HepG2 (cell line): Measurements from ENCODE around the gene B4GALT5. TPM values are rescaled to one million over a fixed set of nuclear protein-coding genes. Genes with fewer than 3 reads are reported as not detected.

Experiments used
- ARNT2 ChIP-seq: sonication (generic); formaldehyde crosslinking; IDR thresholded peaks from 2 replicates; pipeline ENCODE4 v1.8.0; 2022; ENCODE audit warnings: mild to moderate bottlenecking, low read depth, missing genetic modification reagents, moderate library complexity
- ETV5 ChIP-seq: IDR thresholded peaks from 2 replicates; pipeline ENCODE4 v1.6.1; 2018; ENCODE audit warnings: missing biosample characterization, missing genetic modification reagents, inconsistent platforms, borderline replicate concordance
- HNRNPLL ChIP-seq: fragments of 200-400 bp; formaldehyde crosslinking; IDR thresholded peaks from 2 replicates; pipeline ENCODE4 v1.6.1; 2017; ENCODE audit warnings: mild to moderate bottlenecking, low read depth, low read length; ENCODE audit not compliant: poor library complexity, severe bottlenecking
- NCOA2 ChIP-seq: sonication (generic); formaldehyde crosslinking; IDR thresholded peaks from 2 replicates; pipeline ENCODE4 v1.8.0; 2022; ENCODE audit warnings: inconsistent platforms
- NR2F1 ChIP-seq, 2 experiments: fragments of 450-650 bp in 1 of 2; formaldehyde crosslinking in 1 of 2; IDR thresholded peaks; 2 replicates each; pipeline versions ENCODE4 v1.5.0 to v1.6.1; 2016 to 2020; ENCODE audit warnings: mild to moderate bottlenecking in 1 of 2, missing compliant biosample characterization in 1 of 2, missing genetic modification reagents in 1 of 2, moderate library complexity in 1 of 2
- PRPF4 ChIP-seq: fragments of 200-400 bp; formaldehyde crosslinking; IDR thresholded peaks from 2 replicates; pipeline ENCODE4 v1.6.1; 2016; ENCODE audit warnings: low read length, low read depth; ENCODE audit not compliant: poor library complexity, severe bottlenecking
- SMAD9 ChIP-seq: sonication (generic); formaldehyde crosslinking; IDR thresholded peaks from 2 replicates; pipeline ENCODE4 v1.5.1; 2020; ENCODE audit warnings: mild to moderate bottlenecking, missing genetic modification reagents
- ZBTB7B ChIP-seq: sonication (generic); formaldehyde crosslinking; IDR thresholded peaks from 2 replicates; pipeline ENCODE4 v1.4.0; 2020; ENCODE audit warnings: missing genetic modification reagents
- ZFP36 ChIP-seq: fragments of 150-350 bp; IDR thresholded peaks from 2 replicates; pipeline ENCODE4 v1.6.1; 2018; ENCODE audit warnings: borderline replicate concordance, low read length, low read depth; ENCODE audit not compliant: partially characterized antibody
- ZNF333 ChIP-seq: sonication (generic); formaldehyde crosslinking; IDR thresholded peaks from 2 replicates; pipeline ENCODE4 v1.4.0; 2020; ENCODE audit warnings: mild to moderate bottlenecking, missing genetic modification reagents, borderline replicate concordance
- ZNF33B ChIP-seq: sonication (generic); formaldehyde crosslinking; IDR thresholded peaks from 2 replicates; pipeline ENCODE4 v1.5.1; 2020; ENCODE audit warnings: mild to moderate bottlenecking, missing genetic modification reagents
- ZNF615 ChIP-seq: sonication (generic); formaldehyde crosslinking; IDR thresholded peaks from 2 replicates; pipeline ENCODE4 v1.5.0; 2020; ENCODE audit warnings: mild to moderate bottlenecking, missing genetic modification reagents, borderline replicate concordance
- ZSCAN9 ChIP-seq: IDR thresholded peaks from 2 replicates; pipeline ENCODE4 v1.6.1; 2016; ENCODE audit warnings: borderline replicate concordance
- polyA plus RNA-seq, 8 experiments: library from polyadenylated mRNA; depleted of rRNA in 3 of 8; stranded (reverse) in 7 of 8; unstranded in 1 of 8; fragments of >200 nt; fragmentation: Illumina TruSeq in 4 of 8; extraction: Trizol in 4 of 8; gene quantifications; 2 replicates each; pipeline versions ENCODE4 v1.2.1 to v1.2.3, GENCODE V29; 2011 to 2016; ENCODE audit warnings: low read depth in 4 of 8, missing spikeins in 1 of 8, mixed read lengths in 1 of 8; ENCODE audit not compliant: insufficient read depth in 1 of 8
- total RNA-seq, 5 experiments: library from RNA; depleted of rRNA; stranded (reverse); fragments of >200 nt; fragmentation: Illumina TruSeq; extraction: Trizol; gene quantifications; 2 replicates each; pipeline ENCODE4 v1.2.3, GENCODE V29; 2016; ENCODE audit warnings: low read depth in 1 of 5
- TF ChIP-seq, protein P1 (sequence below): IDR thresholded peaks from 2 replicates; pipeline ENCODE4 v1.6.1; 2016; ENCODE audit warnings: low read depth, borderline replicate concordance
- TF ChIP-seq, protein P2 (sequence below): sonication (generic); formaldehyde crosslinking; IDR thresholded peaks from 2 replicates; pipeline ENCODE4 v1.4.0; 2020; ENCODE audit warnings: mild to moderate bottlenecking, missing genetic modification reagents
- TF ChIP-seq, protein P3 (sequence below): IDR thresholded peaks from 2 replicates; pipeline ENCODE4 v1.4.0; 2020; ENCODE audit warnings: mild to moderate bottlenecking, missing genetic modification reagents
- TF ChIP-seq, protein P4 (sequence below): sonication (generic); formaldehyde crosslinking; IDR thresholded peaks from 2 replicates; pipeline ENCODE4 v1.5.0; 2020; ENCODE audit warnings: mild to moderate bottlenecking, missing genetic modification reagents

B4GALT5 gene
- total and polyA plus RNA-seq, 2 of the 13 experiments (the other 11 are each of a cell fraction or from before 2014, with no cell fraction given), result 27.3 to 30.9 TPM

DNA sequence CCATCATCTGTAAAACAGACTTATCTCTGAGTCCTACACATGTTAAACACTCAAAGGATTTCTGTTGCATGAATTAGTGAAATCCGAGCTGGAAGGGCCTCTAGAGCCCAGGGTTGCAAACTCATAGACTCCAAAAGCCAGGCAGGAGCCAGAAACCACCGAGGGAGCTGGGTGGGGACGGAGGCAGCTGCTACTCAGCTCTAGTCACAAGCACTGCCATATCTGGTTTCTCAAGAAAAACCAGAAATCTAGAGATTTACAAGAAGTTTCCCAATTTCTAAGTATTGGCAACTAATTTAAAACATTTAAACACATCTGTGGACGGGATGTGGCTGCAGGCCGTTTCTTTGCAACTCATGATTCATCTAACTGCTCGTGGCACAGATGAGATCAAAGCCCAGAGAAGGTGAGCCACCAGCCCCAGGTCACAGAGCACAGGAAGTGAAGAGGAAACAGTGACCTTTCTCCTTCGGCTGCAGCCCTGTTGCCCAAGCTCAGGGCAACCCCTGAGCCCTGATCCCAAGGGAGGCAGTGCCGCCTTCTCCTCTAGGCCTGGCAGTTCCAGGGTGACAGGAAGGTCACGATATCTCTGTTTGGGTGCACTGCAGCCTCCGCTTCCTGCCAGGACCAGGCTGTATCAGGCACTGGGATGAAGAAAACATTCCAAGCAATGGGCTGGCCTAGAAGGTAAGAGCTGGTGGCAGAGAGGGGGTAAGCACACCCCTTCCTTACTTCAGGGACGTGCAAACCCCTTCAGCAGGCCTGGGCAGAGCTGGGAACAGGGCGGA, 119.3 kb downstream of the B4GALT5 start (continued):
- TF ChIP-seq ZNF333, result 0 out of 2 replicates have a peak, but pooled peaks have one; percentile 19
- TF ChIP-seq ZNF615 (CRISPR knock-in tag), result 0 out of 2 replicates have a peak, but pooled peaks have one; percentile 69
- TF ChIP-seq, protein P1, sequence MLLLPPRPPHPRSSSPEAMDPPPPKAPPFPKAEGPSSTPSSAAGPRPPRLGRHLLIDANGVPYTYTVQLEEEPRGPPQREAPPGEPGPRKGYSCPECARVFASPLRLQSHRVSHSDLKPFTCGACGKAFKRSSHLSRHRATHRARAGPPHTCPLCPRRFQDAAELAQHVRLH, result peak; percentile 55; the same call in 1 of the 2 replicates
- TF ChIP-seq ZNF33B (CRISPR knock-in tag), result 0 out of 2 replicates have a peak, but pooled peaks have one; percentile 61
- peak; percentile 81 for TF ChIP-seq ZFP36
- TF ChIP-seq ARNT2 (CRISPR knock-in tag), result no peak
- 0 out of 2 replicates have a peak, but pooled peaks have one; percentile 38 for TF ChIP-seq NCOA2
- no peak for TF ChIP-seq SMAD9
- TF ChIP-seq, protein P2, sequence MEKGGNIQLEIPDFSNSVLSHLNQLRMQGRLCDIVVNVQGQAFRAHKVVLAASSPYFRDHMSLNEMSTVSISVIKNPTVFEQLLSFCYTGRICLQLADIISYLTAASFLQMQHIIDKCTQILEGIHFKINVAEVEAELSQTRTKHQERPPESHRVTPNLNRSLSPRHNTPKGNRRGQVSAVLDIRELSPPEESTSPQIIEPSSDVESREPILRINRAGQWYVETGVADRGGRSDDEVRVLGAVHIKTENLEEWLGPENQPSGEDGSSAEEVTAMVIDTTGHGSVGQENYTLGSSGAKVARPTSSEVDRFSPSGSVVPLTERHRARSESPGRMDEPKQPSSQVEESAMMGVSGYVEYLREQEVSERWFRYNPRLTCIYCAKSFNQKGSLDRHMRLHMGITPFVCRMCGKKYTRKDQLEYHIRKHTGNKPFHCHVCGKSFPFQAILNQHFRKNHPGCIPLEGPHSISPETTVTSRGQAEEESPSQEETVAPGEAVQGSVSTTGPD, result no peak; the same call in 1 of the 2 replicates
- peak in 1 of 2 experiments; percentile 36; a peak in 1 of 4 replicates for TF ChIP-seq NR2F1 (CRISPR knock-in tag; IDR thresholded peaks at IDR 0.05)
- no peak for TF ChIP-seq PRPF4
- TF ChIP-seq, protein P3, sequence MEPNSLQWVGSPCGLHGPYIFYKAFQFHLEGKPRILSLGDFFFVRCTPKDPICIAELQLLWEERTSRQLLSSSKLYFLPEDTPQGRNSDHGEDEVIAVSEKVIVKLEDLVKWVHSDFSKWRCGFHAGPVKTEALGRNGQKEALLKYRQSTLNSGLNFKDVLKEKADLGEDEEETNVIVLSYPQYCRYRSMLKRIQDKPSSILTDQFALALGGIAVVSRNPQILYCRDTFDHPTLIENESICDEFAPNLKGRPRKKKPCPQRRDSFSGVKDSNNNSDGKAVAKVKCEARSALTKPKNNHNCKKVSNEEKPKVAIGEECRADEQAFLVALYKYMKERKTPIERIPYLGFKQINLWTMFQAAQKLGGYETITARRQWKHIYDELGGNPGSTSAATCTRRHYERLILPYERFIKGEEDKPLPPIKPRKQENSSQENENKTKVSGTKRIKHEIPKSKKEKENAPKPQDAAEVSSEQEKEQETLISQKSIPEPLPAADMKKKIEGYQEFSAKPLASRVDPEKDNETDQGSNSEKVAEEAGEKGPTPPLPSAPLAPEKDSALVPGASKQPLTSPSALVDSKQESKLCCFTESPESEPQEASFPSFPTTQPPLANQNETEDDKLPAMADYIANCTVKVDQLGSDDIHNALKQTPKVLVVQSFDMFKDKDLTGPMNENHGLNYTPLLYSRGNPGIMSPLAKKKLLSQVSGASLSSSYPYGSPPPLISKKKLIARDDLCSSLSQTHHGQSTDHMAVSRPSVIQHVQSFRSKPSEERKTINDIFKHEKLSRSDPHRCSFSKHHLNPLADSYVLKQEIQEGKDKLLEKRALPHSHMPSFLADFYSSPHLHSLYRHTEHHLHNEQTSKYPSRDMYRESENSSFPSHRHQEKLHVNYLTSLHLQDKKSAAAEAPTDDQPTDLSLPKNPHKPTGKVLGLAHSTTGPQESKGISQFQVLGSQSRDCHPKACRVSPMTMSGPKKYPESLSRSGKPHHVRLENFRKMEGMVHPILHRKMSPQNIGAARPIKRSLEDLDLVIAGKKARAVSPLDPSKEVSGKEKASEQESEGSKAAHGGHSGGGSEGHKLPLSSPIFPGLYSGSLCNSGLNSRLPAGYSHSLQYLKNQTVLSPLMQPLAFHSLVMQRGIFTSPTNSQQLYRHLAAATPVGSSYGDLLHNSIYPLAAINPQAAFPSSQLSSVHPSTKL (CRISPR knock-in tag), result peak; percentile 29; the same call in 1 of the 2 replicates
- TF ChIP-seq, protein P4, sequence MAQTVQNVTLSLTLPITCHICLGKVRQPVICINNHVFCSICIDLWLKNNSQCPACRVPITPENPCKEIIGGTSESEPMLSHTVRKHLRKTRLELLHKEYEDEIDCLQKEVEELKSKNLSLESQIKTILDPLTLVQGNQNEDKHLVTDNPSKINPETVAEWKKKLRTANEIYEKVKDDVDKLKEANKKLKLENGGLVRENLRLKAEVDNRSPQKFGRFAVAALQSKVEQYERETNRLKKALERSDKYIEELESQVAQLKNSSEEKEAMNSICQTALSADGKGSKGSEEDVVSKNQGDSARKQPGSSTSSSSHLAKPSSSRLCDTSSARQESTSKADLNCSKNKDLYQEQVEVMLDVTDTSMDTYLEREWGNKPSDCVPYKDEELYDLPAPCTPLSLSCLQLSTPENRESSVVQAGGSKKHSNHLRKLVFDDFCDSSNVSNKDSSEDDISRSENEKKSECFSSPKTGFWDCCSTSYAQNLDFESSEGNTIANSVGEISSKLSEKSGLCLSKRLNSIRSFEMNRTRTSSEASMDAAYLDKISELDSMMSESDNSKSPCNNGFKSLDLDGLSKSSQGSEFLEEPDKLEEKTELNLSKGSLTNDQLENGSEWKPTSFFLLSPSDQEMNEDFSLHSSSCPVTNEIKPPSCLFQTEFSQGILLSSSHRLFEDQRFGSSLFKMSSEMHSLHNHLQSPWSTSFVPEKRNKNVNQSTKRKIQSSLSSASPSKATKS (CRISPR knock-in tag), result no peak
- TF ChIP-seq HNRNPLL, result no peak
- TF ChIP-seq ZBTB7B, result 0 out of 2 replicates have a peak, but pooled peaks have one; percentile 46
- peak; percentile 97 for TF ChIP-seq ETV5 (CRISPR knock-in tag)
- TF ChIP-seq ZSCAN9 (CRISPR knock-in tag), result 0 out of 2 replicates have a peak, but pooled peaks have one; percentile 33
